GM23338 (cell line): ENCODE results near the gene OS9.

ENCODE experiments used
- CREB1 ChIP-seq: fragments of 250-450 bp; sonication (Bioruptor Pico); IDR thresholded peaks from 2 replicates; pipeline ENCODE4 v1.5.0; 2020; ENCODE audit warnings: low read depth, mild to moderate bottlenecking, moderate library complexity
- ETS1 ChIP-seq: IDR thresholded peaks from 2 replicates; pipeline ENCODE4 v1.6.1; 2016; ENCODE audit warnings: antibody characterized with exemption
- EZH2 ChIP-seq: fragments of 200-600 bp; sonication (generic); IDR thresholded peaks from one replicate; pipeline ENCODE4 v1.8.0; 2017; ENCODE audit warnings: antibody characterized with exemption, mild to moderate bottlenecking, low read depth; ENCODE audit not compliant: unreplicated experiment
- EZH2phosphoT487 ChIP-seq: fragments of 200-600 bp; sonication (generic); IDR thresholded peaks from one replicate; pipeline ENCODE4 v1.8.1; 2018; ENCODE audit warnings: antibody characterized with exemption; ENCODE audit not compliant: unreplicated experiment
- JUNB ChIP-seq: IDR thresholded peaks from one replicate; pipeline ENCODE4 v1.6.1; 2016; ENCODE audit warnings: antibody characterized with exemption; ENCODE audit not compliant: unreplicated experiment
- NANOG ChIP-seq: IDR thresholded peaks from 2 replicates; pipeline ENCODE4 v1.6.1; 2016; ENCODE audit warnings: antibody characterized with exemption, borderline replicate concordance
- POLR2AphosphoS5 ChIP-seq: IDR thresholded peaks from 2 replicates; pipeline ENCODE4 v1.6.1; 2016; ENCODE audit warnings: antibody characterized with exemption, low read depth
- STAT1 ChIP-seq: IDR thresholded peaks from one replicate; pipeline ENCODE4 v1.6.1; 2016; ENCODE audit warnings: antibody characterized with exemption; ENCODE audit not compliant: unreplicated experiment
- ZNF114 ChIP-seq: fragments of 250-450 bp; sonication (Bioruptor Pico); IDR thresholded peaks from 2 replicates; pipeline ENCODE4 v1.5.0; 2020; ENCODE audit warnings: mild to moderate bottlenecking, moderate library complexity
- ZNF331 ChIP-seq: fragments of 250-450 bp; sonication (Bioruptor Pico); IDR thresholded peaks from 2 replicates; pipeline ENCODE4 v1.5.0; 2020; ENCODE audit warnings: low read depth, mild to moderate bottlenecking, moderate library complexity
- TF ChIP-seq, protein P1 (sequence below), 2 experiments: fragments of 200-600 bp in 1 of 2; sonication (generic) in 1 of 2; conservative IDR thresholded peaks; 2 replicates each; pipeline versions ENCODE4 v1.5.1 to v1.6.1; 2016 to 2017; ENCODE audit warnings: antibody characterized with exemption in 2 of 2, low read depth in 2 of 2, mild to moderate bottlenecking in 2 of 2, moderate library complexity in 1 of 2
- TF ChIP-seq, protein P2 (sequence below): IDR thresholded peaks from one replicate; pipeline ENCODE4 v1.6.1; 2018; ENCODE audit warnings: antibody characterized with exemption; ENCODE audit not compliant: unreplicated experiment
- TF ChIP-seq, protein P3 (sequence below): fragments of 250-450 bp; sonication (Bioruptor Pico); IDR thresholded peaks from 2 replicates; pipeline ENCODE4 v1.5.0; 2020; ENCODE audit warnings: mild to moderate bottlenecking, moderate library complexity

DNA sequence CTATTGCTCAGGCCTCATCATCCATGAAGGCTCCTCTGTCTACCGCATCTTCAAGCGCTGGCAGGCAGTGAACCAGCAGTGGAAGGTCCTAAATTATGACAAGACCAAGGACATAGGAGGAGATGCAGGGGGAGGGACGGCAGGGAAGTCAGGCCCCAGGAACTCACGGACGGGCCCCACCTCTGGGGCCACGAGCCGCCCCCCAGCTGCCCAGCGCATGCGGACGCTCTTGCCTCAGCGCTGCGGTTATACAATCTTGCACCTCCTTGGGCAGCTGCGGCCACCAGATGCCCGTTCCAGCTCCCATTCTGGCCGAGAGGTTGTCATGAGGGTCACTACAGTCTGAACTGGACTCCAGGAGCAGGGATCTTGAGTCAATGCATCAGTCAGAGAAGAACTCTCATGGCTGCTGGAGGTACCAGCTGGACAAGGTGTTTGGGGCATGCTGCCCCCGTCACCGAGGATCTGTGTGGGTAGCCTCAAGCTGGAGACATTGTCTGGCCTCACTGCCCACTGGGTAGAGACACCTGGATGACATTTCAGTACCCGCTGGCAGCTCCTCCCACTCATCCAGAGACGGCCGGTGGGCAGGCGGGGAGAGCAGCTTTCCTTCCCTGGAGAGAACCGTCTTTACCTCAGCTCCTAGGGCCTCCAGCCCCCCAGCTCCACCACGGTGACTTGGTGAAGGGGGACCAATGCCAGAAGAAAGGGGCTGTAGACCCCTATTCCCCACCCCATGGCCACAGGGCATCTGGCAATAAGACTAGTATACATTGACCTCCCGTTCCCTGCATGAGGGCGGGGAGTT lies 64.8 kb downstream of the OS9 start:
- TF ChIP-seq, protein P1, sequence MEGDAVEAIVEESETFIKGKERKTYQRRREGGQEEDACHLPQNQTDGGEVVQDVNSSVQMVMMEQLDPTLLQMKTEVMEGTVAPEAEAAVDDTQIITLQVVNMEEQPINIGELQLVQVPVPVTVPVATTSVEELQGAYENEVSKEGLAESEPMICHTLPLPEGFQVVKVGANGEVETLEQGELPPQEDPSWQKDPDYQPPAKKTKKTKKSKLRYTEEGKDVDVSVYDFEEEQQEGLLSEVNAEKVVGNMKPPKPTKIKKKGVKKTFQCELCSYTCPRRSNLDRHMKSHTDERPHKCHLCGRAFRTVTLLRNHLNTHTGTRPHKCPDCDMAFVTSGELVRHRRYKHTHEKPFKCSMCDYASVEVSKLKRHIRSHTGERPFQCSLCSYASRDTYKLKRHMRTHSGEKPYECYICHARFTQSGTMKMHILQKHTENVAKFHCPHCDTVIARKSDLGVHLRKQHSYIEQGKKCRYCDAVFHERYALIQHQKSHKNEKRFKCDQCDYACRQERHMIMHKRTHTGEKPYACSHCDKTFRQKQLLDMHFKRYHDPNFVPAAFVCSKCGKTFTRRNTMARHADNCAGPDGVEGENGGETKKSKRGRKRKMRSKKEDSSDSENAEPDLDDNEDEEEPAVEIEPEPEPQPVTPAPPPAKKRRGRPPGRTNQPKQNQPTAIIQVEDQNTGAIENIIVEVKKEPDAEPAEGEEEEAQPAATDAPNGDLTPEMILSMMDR (conservative IDR thresholded peaks at IDR 0.05; ENCODE audit: low read depth in 2 of 2) = no peak
- no peak for TF ChIP-seq EZH2
- no peak for TF ChIP-seq EZH2phosphoT487
- no peak for TF ChIP-seq POLR2AphosphoS5
- TF ChIP-seq NANOG = no peak
- TF ChIP-seq, protein P2, sequence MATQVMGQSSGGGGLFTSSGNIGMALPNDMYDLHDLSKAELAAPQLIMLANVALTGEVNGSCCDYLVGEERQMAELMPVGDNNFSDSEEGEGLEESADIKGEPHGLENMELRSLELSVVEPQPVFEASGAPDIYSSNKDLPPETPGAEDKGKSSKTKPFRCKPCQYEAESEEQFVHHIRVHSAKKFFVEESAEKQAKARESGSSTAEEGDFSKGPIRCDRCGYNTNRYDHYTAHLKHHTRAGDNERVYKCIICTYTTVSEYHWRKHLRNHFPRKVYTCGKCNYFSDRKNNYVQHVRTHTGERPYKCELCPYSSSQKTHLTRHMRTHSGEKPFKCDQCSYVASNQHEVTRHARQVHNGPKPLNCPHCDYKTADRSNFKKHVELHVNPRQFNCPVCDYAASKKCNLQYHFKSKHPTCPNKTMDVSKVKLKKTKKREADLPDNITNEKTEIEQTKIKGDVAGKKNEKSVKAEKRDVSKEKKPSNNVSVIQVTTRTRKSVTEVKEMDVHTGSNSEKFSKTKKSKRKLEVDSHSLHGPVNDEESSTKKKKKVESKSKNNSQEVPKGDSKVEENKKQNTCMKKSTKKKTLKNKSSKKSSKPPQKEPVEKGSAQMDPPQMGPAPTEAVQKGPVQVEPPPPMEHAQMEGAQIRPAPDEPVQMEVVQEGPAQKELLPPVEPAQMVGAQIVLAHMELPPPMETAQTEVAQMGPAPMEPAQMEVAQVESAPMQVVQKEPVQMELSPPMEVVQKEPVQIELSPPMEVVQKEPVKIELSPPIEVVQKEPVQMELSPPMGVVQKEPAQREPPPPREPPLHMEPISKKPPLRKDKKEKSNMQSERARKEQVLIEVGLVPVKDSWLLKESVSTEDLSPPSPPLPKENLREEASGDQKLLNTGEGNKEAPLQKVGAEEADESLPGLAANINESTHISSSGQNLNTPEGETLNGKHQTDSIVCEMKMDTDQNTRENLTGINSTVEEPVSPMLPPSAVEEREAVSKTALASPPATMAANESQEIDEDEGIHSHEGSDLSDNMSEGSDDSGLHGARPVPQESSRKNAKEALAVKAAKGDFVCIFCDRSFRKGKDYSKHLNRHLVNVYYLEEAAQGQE = no peak
- no peak for TF ChIP-seq JUNB
- no peak for TF ChIP-seq ZNF331
- no peak for TF ChIP-seq ETS1
- TF ChIP-seq ZNF114 (CRISPR knock-in tag) = no peak
- no peak for TF ChIP-seq CREB1 (CRISPR knock-in tag)
- TF ChIP-seq, protein P3, sequence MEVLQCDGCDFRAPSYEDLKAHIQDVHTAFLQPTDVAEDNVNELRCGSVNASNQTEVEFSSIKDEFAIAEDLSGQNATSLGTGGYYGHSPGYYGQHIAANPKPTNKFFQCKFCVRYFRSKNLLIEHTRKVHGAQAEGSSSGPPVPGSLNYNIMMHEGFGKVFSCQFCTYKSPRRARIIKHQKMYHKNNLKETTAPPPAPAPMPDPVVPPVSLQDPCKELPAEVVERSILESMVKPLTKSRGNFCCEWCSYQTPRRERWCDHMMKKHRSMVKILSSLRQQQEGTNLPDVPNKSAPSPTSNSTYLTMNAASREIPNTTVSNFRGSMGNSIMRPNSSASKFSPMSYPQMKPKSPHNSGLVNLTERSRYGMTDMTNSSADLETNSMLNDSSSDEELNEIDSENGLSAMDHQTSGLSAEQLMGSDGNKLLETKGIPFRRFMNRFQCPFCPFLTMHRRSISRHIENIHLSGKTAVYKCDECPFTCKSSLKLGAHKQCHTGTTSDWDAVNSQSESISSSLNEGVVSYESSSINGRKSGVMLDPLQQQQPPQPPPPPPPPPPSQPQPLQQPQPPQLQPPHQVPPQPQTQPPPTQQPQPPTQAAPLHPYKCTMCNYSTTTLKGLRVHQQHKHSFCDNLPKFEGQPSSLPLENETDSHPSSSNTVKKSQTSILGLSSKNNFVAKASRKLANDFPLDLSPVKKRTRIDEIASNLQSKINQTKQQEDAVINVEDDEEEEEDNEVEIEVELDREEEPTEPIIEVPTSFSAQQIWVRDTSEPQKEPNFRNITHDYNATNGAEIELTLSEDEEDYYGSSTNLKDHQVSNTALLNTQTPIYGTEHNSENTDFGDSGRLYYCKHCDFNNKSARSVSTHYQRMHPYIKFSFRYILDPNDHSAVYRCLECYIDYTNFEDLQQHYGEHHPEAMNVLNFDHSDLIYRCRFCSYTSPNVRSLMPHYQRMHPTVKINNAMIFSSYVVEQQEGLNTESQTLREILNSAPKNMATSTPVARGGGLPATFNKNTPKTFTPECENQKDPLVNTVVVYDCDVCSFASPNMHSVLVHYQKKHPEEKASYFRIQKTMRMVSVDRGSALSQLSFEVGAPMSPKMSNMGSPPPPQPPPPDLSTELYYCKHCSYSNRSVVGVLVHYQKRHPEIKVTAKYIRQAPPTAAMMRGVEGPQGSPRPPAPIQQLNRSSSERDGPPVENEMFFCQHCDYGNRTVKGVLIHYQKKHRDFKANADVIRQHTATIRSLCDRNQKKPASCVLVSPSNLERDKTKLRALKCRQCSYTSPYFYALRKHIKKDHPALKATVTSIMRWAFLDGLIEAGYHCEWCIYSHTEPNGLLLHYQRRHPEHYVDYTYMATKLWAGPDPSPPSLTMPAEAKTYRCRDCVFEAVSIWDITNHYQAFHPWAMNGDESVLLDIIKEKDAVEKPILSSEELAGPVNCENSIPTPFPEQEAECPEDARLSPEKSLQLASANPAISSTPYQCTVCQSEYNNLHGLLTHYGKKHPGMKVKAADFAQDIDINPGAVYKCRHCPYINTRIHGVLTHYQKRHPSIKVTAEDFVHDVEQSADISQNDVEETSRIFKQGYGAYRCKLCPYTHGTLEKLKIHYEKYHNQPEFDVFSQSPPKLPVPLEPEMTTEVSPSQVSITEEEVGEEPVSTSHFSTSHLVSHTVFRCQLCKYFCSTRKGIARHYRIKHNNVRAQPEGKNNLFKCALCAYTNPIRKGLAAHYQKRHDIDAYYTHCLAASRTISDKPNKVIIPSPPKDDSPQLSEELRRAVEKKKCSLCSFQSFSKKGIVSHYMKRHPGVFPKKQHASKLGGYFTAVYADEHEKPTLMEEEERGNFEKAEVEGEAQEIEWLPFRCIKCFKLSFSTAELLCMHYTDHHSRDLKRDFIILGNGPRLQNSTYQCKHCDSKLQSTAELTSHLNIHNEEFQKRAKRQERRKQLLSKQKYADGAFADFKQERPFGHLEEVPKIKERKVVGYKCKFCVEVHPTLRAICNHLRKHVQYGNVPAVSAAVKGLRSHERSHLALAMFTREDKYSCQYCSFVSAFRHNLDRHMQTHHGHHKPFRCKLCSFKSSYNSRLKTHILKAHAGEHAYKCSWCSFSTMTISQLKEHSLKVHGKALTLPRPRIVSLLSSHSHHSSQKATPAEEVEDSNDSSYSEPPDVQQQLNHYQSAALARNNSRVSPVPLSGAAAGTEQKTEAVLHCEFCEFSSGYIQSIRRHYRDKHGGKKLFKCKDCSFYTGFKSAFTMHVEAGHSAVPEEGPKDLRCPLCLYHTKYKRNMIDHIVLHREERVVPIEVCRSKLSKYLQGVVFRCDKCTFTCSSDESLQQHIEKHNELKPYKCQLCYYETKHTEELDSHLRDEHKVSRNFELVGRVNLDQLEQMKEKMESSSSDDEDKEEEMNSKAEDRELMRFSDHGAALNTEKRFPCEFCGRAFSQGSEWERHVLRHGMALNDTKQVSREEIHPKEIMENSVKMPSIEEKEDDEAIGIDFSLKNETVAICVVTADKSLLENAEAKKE (CRISPR knock-in tag) = no peak
- TF ChIP-seq STAT1 = no peak
